GM21786 (cell line): ENCODE measurements around the gene VPS36.
"Not testable (repeated sequence)": the region's sequence is repeated elsewhere in the genome, so short reads cannot be mapped to it uniquely, and the experiment has no call there.

Experiments
- ATAC-seq: cut with Tn5 transposase; IDR thresholded peaks from one replicate; pipeline ENCODE4 v1.9.1; 2021; ENCODE audit not compliant: unreplicated experiment

Gene VPS36

GRCh38 chr13:52383366-52383765 is 67.1 kb downstream of the VPS36 start:
- ATAC-seq: no peak

GRCh38 chr13:52378312-52378711 is 72.1 kb downstream of the VPS36 start:
- no peak for ATAC-seq

GRCh38 chr13:52377898-52378297 is 72.5 kb downstream of the VPS36 start:
- ATAC-seq: no peak

GRCh38 chr13:52374873-52375411 is 75.5 kb downstream of the VPS36 start:
- ATAC-seq: no peak

- no peak for ATAC-seq
Measured at GRCh38 chr13:52374389-52374788, 76.0 kb downstream of the VPS36 start.

GRCh38 chr13:52373277-52373676 is 77.2 kb downstream of the VPS36 start:
- ATAC-seq: not testable (repeated sequence)

GRCh38 chr13:52371736-52372247 is 78.6 kb downstream of the VPS36 start:
- ATAC-seq: no peak

- ATAC-seq: no peak
Measured at GRCh38 chr13:52366291-52366690, 84.1 kb downstream of the VPS36 start.
